HEK293T (cell line): ENCODE measurements around the gene SMARCC1.

Experiments used
- CTCF ChIA-PET: fragments of 350-600 bp; formaldehyde crosslinking; extraction: SDS; loops from one replicate; lab custom pipeline; 2021; ENCODE audit warnings: antibody characterized with exemption, inconsistent platforms; lab: Yijun Ruan, JAX
- POLR2A ChIA-PET: fragments of 350-600 bp; formaldehyde crosslinking; extraction: SDS; loops from one replicate; lab custom pipeline; 2020; ENCODE audit warnings: antibody characterized with exemption, inconsistent platforms; lab: Yijun Ruan, JAX
- DNase-seq: peaks from one replicate; pipeline ENCODE4 v3.0.0; 2012; ENCODE audit warnings: mixed read lengths; ENCODE audit errors: extremely low spot score
- ARNT ChIP-seq: fragments of 450-650 bp; IDR thresholded peaks from 2 replicates; pipeline ENCODE4 v1.6.1; 2017; ENCODE audit warnings: mild to moderate bottlenecking
- BHLHE40 ChIP-seq: fragments of 450-650 bp; IDR thresholded peaks from 2 replicates; pipeline ENCODE4 v1.6.1; 2016; ENCODE audit warnings: mild to moderate bottlenecking, moderate library complexity, borderline replicate concordance
- CTBP1 ChIP-seq: fragments of 450-650 bp; IDR thresholded peaks from 2 replicates; pipeline ENCODE4 v1.6.1; 2016; ENCODE audit warnings: borderline replicate concordance
- ELF4 ChIP-seq: fragments of 450-650 bp; IDR thresholded peaks from 2 replicates; pipeline ENCODE4 v1.6.1; 2017; ENCODE audit warnings: antibody characterized with exemption
- FOXA1 ChIP-seq: fragments of 450-650 bp; IDR thresholded peaks from 2 replicates; pipeline ENCODE4 v1.6.1; 2016; ENCODE audit warnings: mild to moderate bottlenecking
- FOXK2 ChIP-seq: fragments of 450-650 bp; IDR thresholded peaks from 2 replicates; pipeline ENCODE4 v1.6.1; 2016; ENCODE audit warnings: mild to moderate bottlenecking
- FOXM1 ChIP-seq: fragments of 450-650 bp; IDR thresholded peaks from 2 replicates; pipeline ENCODE4 v1.6.1; 2017; ENCODE audit warnings: mild to moderate bottlenecking, borderline replicate concordance
- HDGF ChIP-seq: fragments of 450-650 bp; IDR thresholded peaks from 2 replicates; pipeline ENCODE4 v1.6.1; 2017; ENCODE audit warnings: antibody characterized with exemption, borderline replicate concordance
- L3MBTL2 ChIP-seq: fragments of 450-650 bp; conservative IDR thresholded peaks from 2 replicates; pipeline ENCODE4 v1.6.1; 2016; ENCODE audit warnings: mild to moderate bottlenecking
- LEF1 ChIP-seq: fragments of 450-650 bp; IDR thresholded peaks from 2 replicates; pipeline ENCODE4 v1.6.1; 2017; ENCODE audit warnings: mild to moderate bottlenecking, borderline replicate concordance
- NFRKB ChIP-seq: fragments of 450-650 bp; IDR thresholded peaks from 2 replicates; pipeline ENCODE4 v1.6.1; 2016; ENCODE audit warnings: mild to moderate bottlenecking, moderate library complexity
- SP1 ChIP-seq: fragments of 450-650 bp; IDR thresholded peaks from 2 replicates; pipeline ENCODE4 v1.6.1; 2017
- SUZ12 ChIP-seq: fragments of 450-650 bp; IDR thresholded peaks from 2 replicates; pipeline ENCODE4 v1.6.1; 2016; ENCODE audit warnings: mild to moderate bottlenecking
- TARDBP ChIP-seq: fragments of 450-650 bp; IDR thresholded peaks from 2 replicates; pipeline ENCODE4 v1.6.1; 2016
- ZNF384 ChIP-seq: fragments of 450-650 bp; IDR thresholded peaks from 2 replicates; pipeline ENCODE4 v1.6.1; 2016
- TF ChIP-seq, protein P1 (sequence below): fragments of 450-650 bp; IDR thresholded peaks from 2 replicates; pipeline ENCODE4 v1.6.1; 2016

Gene SMARCC1

DNA sequence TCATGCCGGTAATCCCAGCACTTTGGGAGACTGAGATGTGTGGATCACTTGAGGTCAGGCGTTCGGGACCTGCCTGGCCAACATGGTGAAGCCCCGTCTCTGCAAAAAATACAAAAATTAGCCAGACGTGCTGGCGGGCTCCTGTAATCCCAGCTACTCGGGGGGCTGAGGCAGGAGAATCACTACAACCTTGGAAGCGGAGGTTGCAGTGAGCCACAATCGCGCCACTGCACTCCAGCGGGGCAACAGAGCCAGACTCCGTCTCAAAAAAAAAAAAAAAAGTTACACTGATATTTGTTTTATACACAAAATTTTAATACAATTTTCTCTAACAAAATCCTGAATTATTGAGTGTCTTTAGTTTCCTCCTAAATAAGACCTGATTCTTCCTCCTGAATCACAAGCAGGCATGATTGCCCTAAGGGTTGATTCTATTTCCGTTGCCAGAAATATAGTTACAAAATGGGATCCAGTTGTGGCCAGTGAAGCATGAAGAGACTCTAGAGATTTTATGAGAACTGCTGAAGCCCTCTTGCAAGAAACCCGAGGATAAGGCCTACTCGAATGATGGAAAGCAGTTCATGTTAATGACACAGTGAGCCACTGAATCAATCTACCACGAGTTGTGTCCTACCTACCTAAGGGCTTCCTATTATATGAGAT, 9.6 kb upstream of the SMARCC1 start:
- CTCF ChIA-PET, result interaction anchor here (0.6 kb wide), 1 partner anchor 275 kb away, joined by 3 read pairs; no protein-coding TSS in a partner anchor
- POLR2A ChIA-PET, result no interaction called here
- no peak for TF ChIP-seq L3MBTL2
- TF ChIP-seq, protein P1, sequence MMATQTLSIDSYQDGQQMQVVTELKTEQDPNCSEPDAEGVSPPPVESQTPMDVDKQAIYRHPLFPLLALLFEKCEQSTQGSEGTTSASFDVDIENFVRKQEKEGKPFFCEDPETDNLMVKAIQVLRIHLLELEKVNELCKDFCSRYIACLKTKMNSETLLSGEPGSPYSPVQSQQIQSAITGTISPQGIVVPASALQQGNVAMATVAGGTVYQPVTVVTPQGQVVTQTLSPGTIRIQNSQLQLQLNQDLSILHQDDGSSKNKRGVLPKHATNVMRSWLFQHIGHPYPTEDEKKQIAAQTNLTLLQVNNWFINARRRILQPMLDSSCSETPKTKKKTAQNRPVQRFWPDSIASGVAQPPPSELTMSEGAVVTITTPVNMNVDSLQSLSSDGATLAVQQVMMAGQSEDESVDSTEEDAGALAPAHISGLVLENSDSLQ, result no peak
- no peak for TF ChIP-seq SUZ12
- TF ChIP-seq TARDBP, result no peak
- no peak for TF ChIP-seq CTBP1
- TF ChIP-seq ARNT, result no peak
- TF ChIP-seq HDGF, result no peak
- TF ChIP-seq ZNF384, result no peak
- TF ChIP-seq NFRKB, result no peak
- TF ChIP-seq FOXK2, result no peak
- no peak for TF ChIP-seq BHLHE40
- no peak for TF ChIP-seq SP1
- TF ChIP-seq ELF4, result no peak
- TF ChIP-seq FOXM1, result no peak
- no peak for TF ChIP-seq FOXA1
- TF ChIP-seq LEF1, result no peak
- no peak for DNase-seq

DNA sequence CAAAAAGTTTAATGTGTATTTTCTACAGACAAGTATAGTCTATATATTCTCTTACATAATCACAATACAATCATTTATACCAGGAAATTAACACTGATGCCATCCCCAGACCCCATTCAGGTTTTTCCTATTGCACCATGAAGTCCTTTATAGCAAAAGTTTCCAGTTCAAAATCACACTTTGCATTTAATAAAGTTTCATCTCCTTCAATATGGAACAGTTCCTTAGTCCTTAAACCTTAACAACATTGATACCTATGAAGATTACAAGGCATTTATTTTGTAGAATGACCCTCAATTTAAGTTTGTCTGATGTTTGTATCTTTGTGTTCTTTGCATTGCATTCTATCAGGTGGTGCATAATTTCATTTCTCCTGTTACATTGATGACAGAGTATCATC, 2.0 kb upstream of the SMARCC1 start:
- no peak for DNase-seq
- CTCF ChIA-PET, result no interaction called here
- TF ChIP-seq FOXK2 (no peak), FOXM1 (no peak), NFRKB (no peak), SUZ12 (no peak), CTBP1 (no peak), LEF1 (no peak), FOXA1 (no peak), L3MBTL2 (no peak), ELF4 (no peak)
- POLR2A ChIA-PET, result interaction anchor here (0.9 kb wide), 1 partner anchor 262 kb away, joined by 3 read pairs; no protein-coding TSS in a partner anchor

DNA sequence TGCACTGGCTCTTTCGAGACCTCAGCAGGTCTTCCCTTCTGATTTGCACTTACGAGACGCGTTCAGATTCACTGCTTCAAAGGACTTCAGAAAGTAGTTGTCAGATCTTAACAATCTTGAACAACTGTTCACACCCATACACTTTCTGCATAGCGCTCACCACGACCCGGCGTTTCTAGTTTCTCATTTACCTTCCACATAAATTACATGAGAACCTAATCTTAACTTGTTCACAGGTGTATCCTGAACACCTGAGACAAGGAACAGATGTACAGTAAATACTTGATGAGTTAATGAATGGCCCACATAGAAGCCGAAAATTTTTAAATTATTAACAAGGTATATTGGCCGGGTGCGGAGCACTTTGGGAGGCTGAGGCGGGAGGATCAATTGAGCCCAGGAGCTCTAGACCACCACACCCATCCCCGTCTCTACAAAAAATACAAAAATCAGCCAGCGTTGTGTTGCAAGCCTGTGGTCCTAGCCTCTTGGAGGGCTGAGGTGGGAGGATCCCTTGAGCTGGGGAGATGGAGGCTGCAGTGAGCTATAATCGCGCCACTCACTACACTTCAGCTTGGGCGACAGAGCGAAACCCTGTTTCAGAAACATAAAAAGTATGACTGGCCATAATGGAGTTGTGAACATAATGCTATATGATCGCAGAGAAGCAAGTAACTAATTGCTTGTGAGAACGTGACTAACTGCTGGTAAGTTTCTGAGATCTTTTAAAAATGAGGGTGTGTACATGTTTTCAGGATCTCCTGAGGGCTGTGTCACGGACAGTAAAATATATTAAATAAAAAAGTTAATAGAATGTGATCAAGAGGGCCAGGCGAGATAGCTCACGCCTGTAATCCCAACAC, 984 bp upstream of the SMARCC1 start:
- TF ChIP-seq ZNF384 (no peak), ELF4 (no peak), BHLHE40 (no peak), SUZ12 (no peak), SP1 (no peak), FOXK2 (no peak), HDGF (no peak), LEF1 (no peak), FOXM1 (no peak), NFRKB (no peak), ARNT (no peak), L3MBTL2 (no peak), FOXA1 (no peak), CTBP1 (no peak), TARDBP (no peak)
- TF ChIP-seq, protein P1, result no peak
- CTCF ChIA-PET, result no interaction called here
- no peak for DNase-seq
- POLR2A ChIA-PET, result no interaction called here

DNA sequence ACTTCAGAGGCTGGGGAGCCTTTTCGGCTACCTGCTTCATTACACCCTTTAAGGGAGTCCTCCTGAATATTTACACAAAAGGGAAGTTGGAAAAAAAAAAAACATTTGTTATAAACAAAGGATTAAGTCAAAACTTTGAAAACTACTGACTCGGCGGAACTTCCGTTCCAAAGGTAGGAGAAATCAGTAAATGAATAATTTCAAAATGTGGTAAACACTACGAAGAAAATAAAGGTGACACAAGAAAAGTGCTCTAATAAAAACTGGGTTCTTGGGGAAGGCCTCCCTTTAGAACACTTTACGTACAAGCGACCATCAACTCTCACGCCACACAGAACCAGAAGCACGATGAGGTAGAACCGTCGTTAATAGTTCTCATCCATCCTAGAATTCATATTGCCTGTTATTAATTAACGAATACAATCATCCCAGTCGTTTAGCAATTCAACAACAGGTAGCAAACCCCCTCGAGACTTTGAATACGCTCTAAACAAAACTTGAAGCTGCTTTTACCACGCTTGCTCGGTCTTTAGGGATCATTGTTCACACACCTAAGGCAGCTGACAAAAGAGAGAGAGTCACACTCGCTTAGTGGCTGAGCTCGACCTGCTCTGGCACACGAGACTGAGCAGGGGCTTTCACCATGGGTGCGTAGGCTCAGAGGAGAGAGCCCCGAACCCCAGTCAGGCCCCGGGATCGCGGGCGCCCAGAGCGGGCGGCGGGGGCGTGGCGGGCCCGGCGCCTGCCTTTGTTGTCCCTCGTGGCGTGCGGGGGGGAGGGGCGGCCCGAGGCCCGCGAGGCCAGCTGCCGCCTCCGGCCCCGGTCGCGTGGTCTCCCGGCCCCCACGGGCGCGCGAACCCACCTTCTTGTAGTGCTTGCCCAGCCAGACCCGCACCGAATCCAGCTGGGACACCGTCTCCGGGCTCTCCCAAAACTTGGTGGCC, 680 bp downstream of the SMARCC1 start:
- TF ChIP-seq HDGF (0 out of 2 replicates have a peak, but pooled peaks have one; percentile 67), L3MBTL2 (peak; percentile 55), FOXK2 (no peak)
- DNase-seq, result peak; percentile 58
- POLR2A ChIA-PET, result interaction anchor here (0.7 to 1.4 kb wide), 3 partner anchors 21 to 253 kb away, joined by 3 read pairs; partner anchors contain the start of gene DHX30
- CTCF ChIA-PET, result no interaction called here

DNA sequence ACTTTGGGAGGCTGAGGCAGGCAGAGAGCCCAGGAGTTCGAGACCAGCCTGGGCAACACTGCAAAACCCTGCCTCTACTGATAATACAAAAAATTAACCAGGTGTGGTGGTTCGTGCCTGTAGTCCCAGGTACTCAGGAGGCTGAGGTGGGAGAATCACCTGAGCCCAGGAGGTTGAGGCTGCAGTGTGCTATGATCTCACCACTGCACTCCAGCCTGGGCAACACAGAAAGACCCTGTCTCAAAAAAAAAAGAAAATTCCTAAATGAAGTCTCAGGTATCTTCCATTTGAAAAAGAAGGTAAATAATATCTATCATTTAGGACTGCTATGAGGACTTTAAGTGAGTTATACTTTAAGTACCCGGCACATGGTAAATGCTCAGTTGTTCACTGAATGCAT, 2.9 kb downstream of the SMARCC1 start:
- TF ChIP-seq L3MBTL2 (no peak), LEF1 (no peak), ARNT (no peak), FOXM1 (no peak), CTBP1 (no peak), NFRKB (no peak), ZNF384 (no peak), HDGF (no peak), SUZ12 (no peak)
- TF ChIP-seq, protein P1, result no peak
- DNase-seq, result no peak
- ChIA-PET POLR2A (interaction anchor here (1.4 kb wide), 1 partner anchor 35 kb away, joined by 6 read pairs; no protein-coding TSS in a partner anchor), CTCF (no interaction called here)
